Measurements from ENCODE around the gene MLLT11.

Gene MLLT11

DNA sequence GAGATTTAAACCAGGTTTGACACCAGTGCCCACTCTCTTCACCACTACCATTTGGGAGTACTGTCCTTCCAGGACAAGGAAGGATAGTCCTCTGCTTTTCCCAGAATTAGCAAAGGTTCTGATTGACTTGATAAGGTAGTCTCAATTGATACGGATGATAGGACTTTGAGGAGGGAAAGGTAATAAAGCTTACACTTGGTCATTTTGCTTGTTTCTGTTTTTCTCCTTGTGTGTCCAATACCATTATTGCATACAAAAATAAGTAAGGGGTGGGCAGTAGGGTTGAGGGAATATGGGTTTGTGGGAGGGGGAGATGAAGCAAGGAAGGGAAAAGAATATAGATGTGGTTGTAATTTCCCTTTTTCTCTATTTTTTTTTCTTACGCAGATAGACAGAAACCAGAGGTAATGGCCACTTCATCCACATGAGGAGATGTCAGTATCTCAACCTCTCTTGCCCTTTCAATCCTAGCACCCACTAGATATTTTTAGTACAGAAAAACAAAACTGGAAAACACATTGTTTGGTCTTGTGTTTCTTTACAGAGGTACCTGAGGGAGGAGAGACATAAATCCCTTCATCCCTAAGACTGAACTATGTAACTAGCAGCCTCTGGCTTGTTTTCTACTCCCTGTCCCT lies 10.0 kb upstream of the MLLT11 start:
- H3K9me2 ChIP-seq (replicated peaks; ENCODE audit: control insufficient read depth, low read length) = no peaks in the 10 kb centered on the region
- no peaks in the 10 kb centered on the region for H3K79me2 ChIP-seq (ENCODE audit: control insufficient read depth, low read length)
- no peaks in the 10 kb centered on the region for H3K9me3 ChIP-seq (ENCODE audit: control insufficient read depth, insufficient read depth, low read length)
- peaks cover 17% of the 10 kb centered on the region for H3K4me1 ChIP-seq (ENCODE audit: control insufficient read depth, low read length)
- TF ChIP-seq, protein P1, sequence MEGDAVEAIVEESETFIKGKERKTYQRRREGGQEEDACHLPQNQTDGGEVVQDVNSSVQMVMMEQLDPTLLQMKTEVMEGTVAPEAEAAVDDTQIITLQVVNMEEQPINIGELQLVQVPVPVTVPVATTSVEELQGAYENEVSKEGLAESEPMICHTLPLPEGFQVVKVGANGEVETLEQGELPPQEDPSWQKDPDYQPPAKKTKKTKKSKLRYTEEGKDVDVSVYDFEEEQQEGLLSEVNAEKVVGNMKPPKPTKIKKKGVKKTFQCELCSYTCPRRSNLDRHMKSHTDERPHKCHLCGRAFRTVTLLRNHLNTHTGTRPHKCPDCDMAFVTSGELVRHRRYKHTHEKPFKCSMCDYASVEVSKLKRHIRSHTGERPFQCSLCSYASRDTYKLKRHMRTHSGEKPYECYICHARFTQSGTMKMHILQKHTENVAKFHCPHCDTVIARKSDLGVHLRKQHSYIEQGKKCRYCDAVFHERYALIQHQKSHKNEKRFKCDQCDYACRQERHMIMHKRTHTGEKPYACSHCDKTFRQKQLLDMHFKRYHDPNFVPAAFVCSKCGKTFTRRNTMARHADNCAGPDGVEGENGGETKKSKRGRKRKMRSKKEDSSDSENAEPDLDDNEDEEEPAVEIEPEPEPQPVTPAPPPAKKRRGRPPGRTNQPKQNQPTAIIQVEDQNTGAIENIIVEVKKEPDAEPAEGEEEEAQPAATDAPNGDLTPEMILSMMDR (IDR thresholded peaks at IDR 0.05; ENCODE audit: low read depth, low read length, poor library complexity, severe bottlenecking) = no peak
- no peak for TF ChIP-seq EZH2phosphoT487 (IDR thresholded peaks at IDR 0.05; ENCODE audit: borderline replicate concordance, low read length)
- no peak overlapping the region for H3K4me3 ChIP-seq (ENCODE audit: low read length)
- peaks cover 2% of the 10 kb centered on the region; the same call in 1 of the 2 replicates for H4K20me1 ChIP-seq (ENCODE audit: control insufficient read depth, insufficient read depth, low read depth, low read length)
- H3K36me3 ChIP-seq (ENCODE audit: control insufficient read depth, low read length) = peaks cover 47% of the 10 kb centered on the region
- H3K4me2 ChIP-seq (ENCODE audit: low read length) = no peak overlapping the region
- H3K27me3 ChIP-seq (ENCODE audit: control insufficient read depth, low read length) = no peaks in the 10 kb centered on the region
- peaks cover 40% of the 10 kb centered on the region for H3F3A ChIP-seq (ENCODE audit: control insufficient read depth, insufficient read depth)
- H3K27ac ChIP-seq (ENCODE audit: low read depth, low read length) = no peak overlapping the region

DNA sequence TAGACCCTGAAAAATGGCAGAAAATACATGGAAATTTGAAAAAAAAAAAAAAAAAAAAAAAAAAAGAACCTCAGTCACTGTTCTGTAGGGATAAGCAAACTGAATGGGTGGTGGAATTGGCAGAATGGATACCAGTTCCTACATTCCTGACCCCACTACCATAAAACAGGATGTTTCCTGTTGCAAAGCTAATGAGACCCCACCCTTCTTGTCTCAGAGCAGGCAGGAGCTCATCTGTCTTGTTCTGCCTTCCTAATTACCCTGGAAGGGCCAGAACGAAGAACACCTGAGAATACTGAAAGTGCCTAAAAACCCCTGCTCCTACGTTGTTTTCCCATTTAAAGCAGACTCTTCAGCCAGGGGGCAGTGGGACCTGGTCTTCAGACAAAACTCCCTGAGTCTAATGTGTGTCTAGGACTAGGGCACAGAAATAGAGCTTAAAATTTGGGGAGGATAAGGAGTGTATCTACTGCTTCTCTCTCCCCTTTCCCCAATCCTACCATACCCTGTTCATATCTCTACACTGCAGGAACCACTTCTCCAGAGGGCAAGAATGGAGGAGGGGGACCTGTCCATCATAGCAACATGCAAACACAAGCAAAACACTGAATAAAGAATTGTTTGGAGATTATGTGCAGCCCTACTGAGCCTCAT lies 8.7 kb upstream of the MLLT11 start:
- Histone ChIP-seq H3K4me1 (ENCODE audit: control insufficient read depth, low read length) (peaks cover 23% of the 10 kb centered on the region), H3K9me3 (ENCODE audit: control insufficient read depth, insufficient read depth, low read length) (no peaks in the 10 kb centered on the region), H3K9me2 (replicated peaks; ENCODE audit: control insufficient read depth, low read length) (no peaks in the 10 kb centered on the region), H3F3A (ENCODE audit: control insufficient read depth, insufficient read depth) (peaks cover 40% of the 10 kb centered on the region), H3K4me2 (ENCODE audit: low read length) (no peak overlapping the region), H3K27me3 (ENCODE audit: control insufficient read depth, low read length) (no peaks in the 10 kb centered on the region), H3K27ac (ENCODE audit: low read depth, low read length) (no peak overlapping the region), H3K79me2 (ENCODE audit: control insufficient read depth, low read length) (peaks cover 11% of the 10 kb centered on the region), H3K4me3 (ENCODE audit: low read length) (no peak overlapping the region), H3K36me3 (ENCODE audit: control insufficient read depth, low read length) (peaks cover 60% of the 10 kb centered on the region), H4K20me1 (ENCODE audit: control insufficient read depth, insufficient read depth, low read depth, low read length) (peaks cover 3% of the 10 kb centered on the region)
- TF ChIP-seq, protein P1 (IDR thresholded peaks at IDR 0.05; ENCODE audit: low read depth, low read length, poor library complexity, severe bottlenecking) = no peak
- TF ChIP-seq EZH2phosphoT487 (IDR thresholded peaks at IDR 0.05; ENCODE audit: borderline replicate concordance, low read length) = no peak

DNA sequence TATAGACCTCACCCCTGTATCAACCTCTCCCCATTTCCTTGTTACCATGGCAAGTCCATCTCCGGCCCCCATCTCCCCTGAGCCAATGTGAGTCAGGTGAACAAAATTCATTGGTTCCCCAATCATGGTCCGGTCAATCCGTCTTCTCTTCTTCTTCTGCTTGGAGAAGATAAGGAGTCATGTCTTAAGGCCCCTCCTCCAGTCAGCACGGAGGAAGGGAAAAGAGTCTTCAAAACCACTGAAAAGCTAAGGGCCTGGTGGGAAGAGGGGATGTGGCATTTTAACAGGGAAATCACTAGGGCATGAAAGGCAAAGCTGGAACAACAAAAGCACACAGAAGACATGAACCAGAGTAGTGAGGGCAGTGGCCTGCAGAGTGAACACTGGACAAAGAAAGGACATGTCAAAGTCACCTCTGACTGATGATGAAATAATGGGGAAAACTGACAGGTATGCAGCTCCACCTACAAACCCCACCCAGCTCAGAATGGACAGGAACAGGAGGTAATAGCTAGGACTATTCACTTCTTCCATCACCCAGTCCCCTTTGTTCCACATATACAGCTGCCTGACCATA lies 5.1 kb upstream of the MLLT11 start:
- no peak overlapping the region for H3K4me3 ChIP-seq (ENCODE audit: low read length)
- H3K36me3 ChIP-seq (ENCODE audit: control insufficient read depth, low read length) = peaks cover 85% of the 10 kb centered on the region
- H3K27ac ChIP-seq (ENCODE audit: low read depth, low read length) = no peak overlapping the region
- peaks cover 31% of the 10 kb centered on the region for H3F3A ChIP-seq (ENCODE audit: control insufficient read depth, insufficient read depth)
- no peak overlapping the region for H3K4me2 ChIP-seq (ENCODE audit: low read length)
- H3K79me2 ChIP-seq (ENCODE audit: control insufficient read depth, low read length) = peaks cover 47% of the 10 kb centered on the region
- H3K27me3 ChIP-seq (ENCODE audit: control insufficient read depth, low read length) = no peaks in the 10 kb centered on the region
- peaks cover 17% of the 10 kb centered on the region for H4K20me1 ChIP-seq (ENCODE audit: control insufficient read depth, insufficient read depth, low read depth, low read length)
- no peaks in the 10 kb centered on the region for H3K9me3 ChIP-seq (ENCODE audit: control insufficient read depth, insufficient read depth, low read length)
- H3K4me1 ChIP-seq (ENCODE audit: control insufficient read depth, low read length) = peaks cover 31% of the 10 kb centered on the region
- TF ChIP-seq, protein P1 (IDR thresholded peaks at IDR 0.05; ENCODE audit: low read depth, low read length, poor library complexity, severe bottlenecking) = no peak
- TF ChIP-seq EZH2phosphoT487 (IDR thresholded peaks at IDR 0.05; ENCODE audit: borderline replicate concordance, low read length) = no peak
- H3K9me2 ChIP-seq (replicated peaks; ENCODE audit: control insufficient read depth, low read length) = no peaks in the 10 kb centered on the region
